ENCODE data around the gene OSCP1.

GRCh38 chr1:36469163-36469562, 18.9 kb upstream of the OSCP1 start:
- TF ChIP-seq CTCF (IDR thresholded peaks at IDR 0.05; ENCODE audit: low read depth, low read length, poor library complexity, severe bottlenecking) = no peak
- no peak for TF ChIP-seq EZH2phosphoT487 (IDR thresholded peaks at IDR 0.05; ENCODE audit: borderline replicate concordance, low read length)

Data from DOHH2 (cell line).